NCI-H2196 (cell line): ENCODE data around the gene ENTR1.

ENCODE experiments used
- DNase-seq: peaks from one replicate; lab custom pipeline; 2025; ENCODE audit not compliant: unreplicated experiment; lab: John Stamatoyannopoulos, UW

ENTR1 gene

GRCh38 chr9:136363106-136363948 is 47.1 kb downstream of the ENTR1 start, which contains the start of gene DNLZ:
Gene DNLZ (minus strand): TSS chr9:136363744. CDS start chr9:136363714, 30 bp downstream.
- peak; percentile 94 for DNase-seq

- no peak for DNase-seq
Measured at GRCh38 chr9:136362450-136362784, 48.0 kb downstream of the ENTR1 start.

DNA sequence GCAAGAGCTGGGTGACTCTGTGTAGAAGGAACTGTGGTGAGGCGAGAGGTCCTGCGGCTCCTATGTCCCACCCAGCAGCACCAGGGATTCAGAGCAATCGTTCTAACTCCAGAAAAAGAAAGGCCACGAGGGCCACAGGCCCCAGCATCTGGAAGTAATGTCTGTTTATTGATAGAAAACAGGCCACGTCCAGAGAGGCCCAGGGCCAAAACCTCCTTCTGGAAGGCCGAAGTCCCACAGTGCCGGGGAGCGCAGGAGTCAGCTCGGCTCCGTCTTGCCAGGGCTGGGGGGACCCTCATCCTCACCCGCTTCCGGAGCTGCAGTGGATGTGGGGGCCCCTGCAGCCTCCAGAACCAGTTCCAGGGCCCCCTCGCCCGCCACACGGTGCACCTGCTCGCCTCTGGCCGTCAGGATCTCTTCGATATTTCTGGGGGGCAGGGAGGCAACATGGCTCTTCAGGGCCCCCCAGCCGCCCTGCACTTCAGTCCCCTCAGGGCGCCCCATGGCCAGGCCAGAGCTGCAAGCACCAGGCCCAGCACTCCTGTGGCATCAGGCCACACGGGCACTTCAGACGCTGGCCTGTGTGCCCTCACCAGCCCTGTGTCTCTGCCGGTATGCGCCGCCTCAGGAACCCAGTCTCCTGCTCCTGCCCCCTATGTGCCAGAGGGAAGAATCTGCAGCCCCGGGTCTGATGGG is 48.5 kb downstream of the ENTR1 start:
- DNase-seq = no peak

DNA sequence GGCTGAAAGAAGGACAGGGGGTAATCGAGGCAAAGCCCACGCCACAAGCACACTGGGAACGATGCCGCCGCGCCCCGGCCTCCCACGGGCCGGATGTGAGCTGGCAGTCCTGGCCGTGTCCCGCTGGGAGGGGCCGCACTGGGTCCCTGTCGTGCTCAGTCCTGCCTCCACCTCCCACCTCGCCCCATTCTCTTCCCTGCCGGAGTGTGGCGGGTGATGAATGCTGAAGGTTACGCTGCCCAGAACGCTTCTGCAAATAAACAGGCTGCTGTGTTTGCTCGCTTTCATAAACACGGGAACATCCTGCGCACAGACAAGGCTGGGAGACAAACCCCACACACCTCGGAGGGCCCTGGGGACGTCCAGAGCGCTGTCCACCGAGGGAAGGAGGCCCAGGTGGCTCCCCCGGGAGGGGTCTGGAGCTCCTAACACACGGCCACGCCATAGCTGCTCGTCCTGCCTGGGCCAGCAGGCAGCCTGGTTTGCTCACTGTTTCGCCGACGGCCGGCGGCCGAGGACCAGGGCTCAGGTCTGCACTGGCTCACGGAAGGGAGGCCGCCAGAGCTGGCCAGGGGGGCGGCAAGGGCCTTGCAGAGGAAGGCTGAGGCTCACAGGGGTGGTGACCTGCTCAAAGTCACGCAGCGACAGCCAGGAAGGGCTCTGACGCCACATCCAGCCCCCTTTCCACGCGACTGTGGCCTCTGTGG is 49.2 kb downstream of the ENTR1 start:
- DNase-seq = no peak

DNA sequence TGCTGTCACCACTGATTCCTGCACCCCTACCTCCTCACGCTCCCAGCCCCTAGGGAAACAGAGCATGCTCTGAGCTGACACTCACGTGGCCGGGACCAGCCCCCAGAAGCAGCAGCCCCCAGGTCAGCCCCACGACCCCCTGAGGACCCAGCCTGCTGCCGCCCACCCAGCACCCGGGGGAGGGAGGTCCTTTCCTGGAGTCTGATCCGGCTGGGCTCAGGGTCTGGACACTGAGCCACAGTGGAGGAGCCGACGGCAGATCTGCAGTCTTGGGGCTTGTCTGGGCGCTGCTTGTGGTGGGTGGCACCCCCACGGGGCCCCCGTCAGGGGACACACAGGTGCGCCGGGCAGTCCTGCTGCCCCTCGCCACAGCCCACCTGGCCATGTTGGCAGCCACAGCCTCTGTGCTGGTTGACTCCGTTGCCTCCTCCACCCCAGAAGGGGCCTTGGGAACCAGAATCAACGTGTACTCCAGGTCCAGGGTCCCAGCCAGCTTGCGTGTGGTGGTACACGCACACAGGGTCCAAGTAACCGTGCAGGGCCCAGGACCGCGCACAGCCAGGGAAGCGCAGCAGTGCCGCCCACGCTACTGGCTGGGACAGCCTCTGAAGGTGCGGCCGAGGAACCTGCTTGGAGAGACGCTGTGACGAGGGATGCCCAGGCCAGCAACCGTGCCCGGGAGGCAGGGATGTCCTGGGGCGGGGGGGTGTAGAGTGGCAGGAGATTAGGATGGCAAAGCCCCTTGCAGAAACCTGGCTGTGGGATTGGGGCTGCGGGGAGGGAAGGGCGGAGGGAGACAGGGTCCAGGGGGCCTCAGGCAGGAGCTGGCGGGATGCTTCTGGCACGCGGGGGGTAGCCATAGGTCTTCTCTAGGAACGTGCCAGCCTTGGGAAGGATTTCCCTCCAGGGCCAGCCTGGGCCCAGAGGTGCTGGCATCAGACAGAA is 50.4 kb downstream of the ENTR1 start:
- DNase-seq = no peak

- no peak for DNase-seq
Measured at GRCh38 chr9:136358888-136359287, 51.5 kb downstream of the ENTR1 start.

- no peak for DNase-seq
Measured at GRCh38 chr9:136358016-136358415, 52.4 kb downstream of the ENTR1 start.

DNA sequence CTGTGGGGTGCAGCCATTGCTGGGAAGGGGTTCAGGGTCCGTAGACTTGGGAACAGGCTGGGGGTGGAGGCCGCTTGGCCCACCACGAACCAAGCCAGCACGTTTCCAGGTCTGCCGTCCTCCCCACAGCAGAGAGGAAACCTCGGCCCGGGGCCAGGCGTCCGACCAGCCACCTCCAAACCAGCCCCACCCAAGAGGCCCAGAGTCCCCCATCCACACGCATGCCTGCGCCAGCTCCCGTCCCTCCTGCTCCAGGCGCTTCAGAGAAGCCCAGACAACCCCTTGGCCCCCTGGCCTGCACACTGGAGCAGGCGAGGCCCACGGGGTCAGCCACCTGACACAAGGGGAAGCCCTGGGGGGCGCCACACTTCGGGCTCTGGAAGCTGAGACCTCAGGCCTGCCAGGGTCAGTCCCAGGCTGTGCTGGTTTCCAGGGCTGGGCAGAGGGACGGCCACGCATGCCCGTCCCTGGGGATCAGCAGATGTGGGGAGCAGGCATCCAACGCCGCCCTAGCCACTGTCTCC is 53.1 kb downstream of the ENTR1 start:
- no peak for DNase-seq

DNA sequence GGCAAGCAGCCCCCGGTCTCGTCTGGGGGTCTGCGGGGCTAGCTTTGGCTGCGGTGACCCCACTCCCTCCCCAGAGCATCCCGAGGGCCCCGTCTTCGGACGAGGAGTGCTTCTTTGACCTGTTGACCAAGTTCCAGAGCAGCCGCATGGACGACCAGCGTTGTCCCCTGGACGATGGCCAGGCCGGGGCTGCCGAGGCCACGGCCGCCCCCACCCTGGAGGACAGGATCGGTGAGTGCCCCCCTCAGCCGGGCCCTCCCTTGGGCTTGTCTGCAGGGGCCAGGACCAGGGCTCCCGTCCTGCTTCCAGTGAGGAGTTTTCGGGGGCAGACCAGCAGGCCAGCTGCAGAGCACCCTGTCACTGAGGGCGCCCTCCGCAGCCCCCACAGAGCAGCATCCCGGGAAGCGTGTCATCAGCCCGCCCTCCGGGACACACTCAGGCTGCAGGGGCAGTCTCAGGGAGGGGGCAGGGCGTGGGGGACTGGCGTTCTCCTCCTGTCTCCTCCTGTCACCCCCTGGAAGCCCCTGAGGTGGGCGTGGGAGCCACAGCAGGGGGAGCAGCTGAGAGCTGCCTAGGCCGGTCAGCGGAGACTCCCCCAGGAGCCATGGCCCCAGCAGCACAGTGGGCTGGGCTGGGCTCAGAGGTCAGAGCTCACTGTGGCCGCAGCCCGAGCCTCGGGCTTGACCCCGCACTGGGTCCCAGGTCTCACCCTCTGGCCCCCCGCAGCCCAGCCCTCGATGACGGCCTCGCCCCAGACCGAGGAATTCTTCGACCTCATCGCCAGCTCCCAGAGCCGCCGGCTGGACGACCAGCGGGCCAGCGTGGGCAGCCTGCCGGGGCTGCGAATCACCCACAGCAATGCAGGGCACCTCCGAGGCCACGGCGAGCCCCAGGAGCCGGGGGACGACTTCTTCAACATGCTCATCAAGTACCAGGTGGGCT is 54.5 kb downstream of the ENTR1 start:
- DNase-seq = no peak

DNA sequence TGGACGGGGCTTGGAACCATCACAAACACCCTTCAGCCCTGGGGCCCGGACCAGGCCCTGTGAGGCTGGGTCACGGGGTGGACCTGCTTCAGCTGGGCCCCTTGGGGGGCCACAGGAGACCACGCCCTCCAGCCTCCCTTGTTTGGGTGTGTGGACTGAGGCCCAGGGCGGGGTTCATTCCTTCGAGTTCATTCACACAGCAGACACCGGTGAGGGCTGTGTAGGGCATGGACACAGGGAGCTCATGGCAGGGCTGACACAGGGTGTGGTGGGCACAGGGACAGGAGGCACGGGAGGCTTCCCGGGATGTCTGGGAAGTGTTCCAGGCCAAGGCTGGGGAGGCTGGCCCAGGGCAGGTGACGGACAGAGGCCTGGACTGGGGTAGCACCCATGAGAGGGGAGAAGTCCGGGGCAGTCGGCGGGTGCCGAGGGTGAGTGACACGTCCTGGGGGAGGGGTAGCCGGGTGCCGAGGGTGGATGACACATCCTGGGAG is 55.8 kb downstream of the ENTR1 start:
- DNase-seq = no peak

DNA sequence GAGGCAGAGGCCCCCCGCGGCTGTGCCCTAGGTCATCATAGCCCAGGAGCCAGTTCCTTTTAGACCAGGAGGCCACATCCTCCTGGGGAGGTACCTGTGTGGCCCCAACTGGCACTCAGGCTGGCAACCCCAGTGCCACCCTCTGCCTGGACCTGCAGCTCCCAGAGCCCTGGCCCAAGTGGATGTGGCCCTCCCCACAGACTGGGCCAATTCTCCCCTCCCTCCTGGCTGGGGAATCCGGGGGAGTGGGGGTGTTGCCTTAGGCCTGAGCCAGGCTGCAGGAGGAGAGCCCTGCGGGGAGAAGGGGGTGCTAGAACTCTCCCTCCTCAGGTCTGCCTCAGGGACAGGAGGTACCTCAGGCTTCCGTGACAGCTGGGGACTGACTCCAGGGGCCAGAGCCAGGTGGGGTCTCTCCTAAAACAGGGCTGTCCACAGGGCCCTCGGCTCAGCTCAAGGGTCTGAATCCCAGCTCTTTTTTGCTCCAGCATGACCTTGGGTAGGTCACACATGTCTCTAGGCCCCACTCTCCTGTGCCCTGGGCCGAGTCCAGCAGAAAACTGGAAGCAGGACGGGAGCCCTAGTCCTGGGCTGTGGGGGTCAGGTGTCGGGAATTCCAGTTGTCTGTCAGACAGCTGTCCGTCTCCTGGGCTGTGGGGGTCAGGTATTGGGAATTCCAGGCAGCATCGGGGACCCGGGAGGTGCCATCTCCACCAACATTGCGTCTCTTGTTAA is 56.5 kb downstream of the ENTR1 start:
- DNase-seq = no peak

DNA sequence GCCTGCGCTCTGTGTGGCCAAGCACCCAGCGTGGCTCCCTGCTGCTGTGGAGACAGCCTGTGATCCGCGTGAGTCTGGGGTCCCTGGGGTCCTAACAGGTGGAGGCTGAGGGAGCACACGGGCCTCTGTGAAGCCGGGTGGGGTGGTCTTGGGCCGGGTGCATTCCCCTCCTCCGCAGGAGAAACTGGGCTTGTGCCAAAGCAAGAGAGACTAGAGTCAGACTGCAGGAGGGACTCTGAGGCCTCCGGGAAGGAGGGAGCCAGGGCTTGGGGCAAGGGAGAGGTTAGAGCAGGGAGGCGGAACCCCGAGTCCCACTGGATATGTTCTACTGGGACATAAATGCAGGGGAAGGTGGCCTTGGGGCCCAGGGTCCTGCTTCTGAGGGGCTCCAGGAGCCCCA is 57.3 kb downstream of the ENTR1 start:
- no peak for DNase-seq

GRCh38 chr9:136352682-136353081 is 57.7 kb downstream of the ENTR1 start:
- DNase-seq = no peak
